Right lobe of liver (tissue), 4 donors: Measurements from ENCODE around the gene PCK1.

Experiments used
- CTCF ChIP-seq, 4 donors: fragments of 200-600 bp in 3 of 4; fragments of 450-650 bp in 1 of 4; IDR thresholded peaks; one replicate each; pipeline versions ENCODE4 v1.5.1 to v1.8.0; 2016 to 2022; ENCODE audit warnings: antibody characterized with exemption in 4 of 4, mild to moderate bottlenecking in 2 of 4
- POLR2A ChIP-seq: fragments of 450-650 bp; IDR thresholded peaks from one replicate; pipeline ENCODE4 v1.6.1; 2017; ENCODE audit warnings: antibody characterized with exemption, mild to moderate bottlenecking
- donor health status: DM: no; HTN: no; CAD: no.
- donor health status: DM: no; HTN: no; CAD: no.
- donor health status: DM: no; HTN: yes; CAD: no.

- TF ChIP-seq POLR2A (no peak), CTCF (IDR thresholded peaks at IDR 0.05) (no peak)
Measured at GRCh38 chr20:57578476-57579165, 17.7 kb downstream of the PCK1 start.
